Natural killer cell (primary cell): ENCODE results near the gene PPP1R1B. TPM values are rescaled to one million over a fixed set of nuclear protein-coding genes. Genes with fewer than 3 reads are reported as not detected.

Experiments
- ATAC-seq, 3 donors: fragments of 150-1000 bp in 2 of 3; fragments of 200-7000 bp in 1 of 3; cut with Tn5 transposase; 1 replicate in 1 of 3; 2 replicates in 2 of 3; pipeline ENCODE4 v1.10.0; 2021; ENCODE audit warnings: mild to moderate bottlenecking in 2 of 3, moderate library complexity in 2 of 3
- DNase-seq, 2 donors: peaks; one replicate each; pipeline versions ENCODE4 v3.0.0 to v3.0.0-alpha.2; 2013 to 2021; ENCODE audit warnings: mixed read lengths in 1 of 2
- H3K27ac ChIP-seq: one replicate; pipeline ENCODE4 v1.5.1; 2013; ENCODE audit warnings: mild to moderate bottlenecking, low read length
- H3K27me3 ChIP-seq: one replicate; pipeline ENCODE4 v1.6.1; 2013; ENCODE audit warnings: low read length; ENCODE audit not compliant: control insufficient read depth, insufficient read depth
- H3K36me3 ChIP-seq: one replicate; pipeline ENCODE4 v1.6.1; 2013; ENCODE audit warnings: low read length; ENCODE audit not compliant: control insufficient read depth, insufficient read depth
- H3K4me1 ChIP-seq: one replicate; pipeline ENCODE4 v1.6.1; 2013; ENCODE audit warnings: low read length; ENCODE audit not compliant: control insufficient read depth, insufficient read depth
- H3K4me3 ChIP-seq: one replicate; pipeline ENCODE4 v1.5.1; 2013; ENCODE audit warnings: low read length
- H3K9me3 ChIP-seq: one replicate; pipeline ENCODE4 v1.6.1; 2013; ENCODE audit warnings: low read length; ENCODE audit not compliant: control insufficient read depth, insufficient read depth
- H3K27ac Mint-ChIP-seq, 2 donors: one replicate each; pipeline ENCODE4 v1.8.0; 2022; ENCODE audit warnings: mild to moderate bottlenecking in 2 of 2, mixed read lengths in 2 of 2, moderate library complexity in 1 of 2
- H3K27me3 Mint-ChIP-seq, 2 donors: one replicate each; pipeline ENCODE4 v1.8.0; 2022; ENCODE audit warnings: low read depth in 2 of 2, mixed read lengths in 2 of 2
- H3K36me3 Mint-ChIP-seq: one replicate; pipeline ENCODE4 v1.8.0; 2022; ENCODE audit warnings: mixed read lengths
- H3K4me1 Mint-ChIP-seq, 2 donors: one replicate each; pipeline ENCODE4 v1.8.0; 2022; ENCODE audit warnings: mixed read lengths in 2 of 2
- H3K4me3 Mint-ChIP-seq: one replicate; pipeline ENCODE4 v1.8.0; 2022; ENCODE audit warnings: mild to moderate bottlenecking, moderate library complexity, mixed read lengths
- H3K9me3 Mint-ChIP-seq, 2 donors: one replicate each; pipeline ENCODE4 v1.8.0; 2022; ENCODE audit warnings: mixed read lengths in 2 of 2
- WGBS: methylation state at CpG from one replicate; pipeline ENCODE4 v1.1.7; 2013; ENCODE audit warnings: missing lambda C conversion rate; ENCODE audit not compliant: insufficient coverage; 5-methylcytosine and 5-hydroxymethylcytosine counted together
- intact Hi-C: fragments of 100-400 bp; cut with micrococcal nuclease; formaldehyde crosslinking; loops from one replicate; pipeline ENCODE4 v1.14.2; 2022
- total RNA-seq, 4 donors: library from RNA; stranded (reverse); fragments of 120-200 nt in 1 of 4; gene quantifications; one replicate each; pipeline versions ENCODE4 v1.2.3 to v1.2.4, GENCODE V29; 2013 to 2022
- TF ChIP-seq, protein P1 (sequence below): fragments of 200-600 bp; IDR thresholded peaks from one replicate; pipeline ENCODE4 v1.8.0; 2022; ENCODE audit warnings: antibody characterized with exemption

The PPP1R1B gene
- total RNA-seq, 3 donors from 2014 or later (not counting 1 experiment from before 2014, with no cell fraction given): not detected

DNA sequence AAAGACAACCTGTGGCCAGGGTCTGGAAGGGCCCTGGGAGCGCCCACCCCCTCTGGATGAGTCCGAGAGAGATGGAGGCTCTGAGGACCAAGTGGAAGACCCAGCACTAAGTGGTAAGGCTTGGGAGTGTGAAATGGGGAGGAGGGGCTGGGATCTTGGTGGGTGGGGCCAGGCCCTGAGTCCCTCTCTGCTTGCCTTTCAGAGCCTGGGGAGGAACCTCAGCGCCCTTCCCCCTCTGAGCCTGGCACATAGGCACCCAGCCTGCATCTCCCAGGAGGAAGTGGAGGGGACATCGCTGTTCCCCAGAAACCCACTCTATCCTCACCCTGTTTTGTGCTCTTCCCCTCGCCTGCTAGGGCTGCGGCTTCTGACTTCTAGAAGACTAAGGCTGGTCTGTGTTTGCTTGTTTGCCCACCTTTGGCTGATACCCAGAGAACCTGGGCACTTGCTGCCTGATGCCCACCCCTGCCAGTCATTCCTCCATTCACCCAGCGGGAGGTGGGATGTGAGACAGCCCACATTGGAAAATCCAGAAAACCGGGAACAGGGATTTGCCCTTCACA, 8.9 kb downstream of the PPP1R1B start:
- H3K4me1 ChIP-seq: peaks cover 46% of the 10 kb centered on the region

DNA sequence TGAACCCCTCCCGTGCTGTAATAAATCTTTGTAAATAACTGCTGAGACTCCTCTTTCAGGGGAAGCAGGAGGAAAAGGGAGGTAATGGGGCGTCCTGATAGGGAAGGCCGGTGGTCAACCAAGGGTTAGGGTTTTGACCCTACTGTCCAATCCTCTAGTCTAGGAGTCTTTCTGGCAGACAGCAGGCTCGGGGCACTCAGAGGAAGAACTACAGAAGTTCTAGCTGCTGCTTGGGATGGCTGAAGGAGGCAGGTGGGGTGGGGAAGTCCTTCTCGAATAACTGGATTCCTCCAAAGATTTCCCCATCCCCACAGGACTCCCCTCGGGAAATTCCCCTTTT, 9.8 kb downstream of the PPP1R1B start:
- Mint-ChIP-seq H3K4me1 (peaks cover 42 to 55% of the 10 kb centered on the region in 2 donors), H3K9me3 (no peaks in the 10 kb centered on the region), H3K27me3 (peaks cover 0 to 4% of the 10 kb centered on the region in 2 donors), H3K27ac (peak overlapping the region; percentile 86 to 92), H3K36me3 (no peaks in the 10 kb centered on the region), H3K4me3 (peak overlapping the region; percentile 95)
- peak overlapping the region; percentile 97 for H3K27ac ChIP-seq
- DNase-seq (no peak), ATAC-seq (no peak)
- peaks cover 54% of the 10 kb centered on the region for H3K4me1 ChIP-seq
- H3K9me3 ChIP-seq: no peaks in the 10 kb centered on the region
- TF ChIP-seq, protein P1, sequence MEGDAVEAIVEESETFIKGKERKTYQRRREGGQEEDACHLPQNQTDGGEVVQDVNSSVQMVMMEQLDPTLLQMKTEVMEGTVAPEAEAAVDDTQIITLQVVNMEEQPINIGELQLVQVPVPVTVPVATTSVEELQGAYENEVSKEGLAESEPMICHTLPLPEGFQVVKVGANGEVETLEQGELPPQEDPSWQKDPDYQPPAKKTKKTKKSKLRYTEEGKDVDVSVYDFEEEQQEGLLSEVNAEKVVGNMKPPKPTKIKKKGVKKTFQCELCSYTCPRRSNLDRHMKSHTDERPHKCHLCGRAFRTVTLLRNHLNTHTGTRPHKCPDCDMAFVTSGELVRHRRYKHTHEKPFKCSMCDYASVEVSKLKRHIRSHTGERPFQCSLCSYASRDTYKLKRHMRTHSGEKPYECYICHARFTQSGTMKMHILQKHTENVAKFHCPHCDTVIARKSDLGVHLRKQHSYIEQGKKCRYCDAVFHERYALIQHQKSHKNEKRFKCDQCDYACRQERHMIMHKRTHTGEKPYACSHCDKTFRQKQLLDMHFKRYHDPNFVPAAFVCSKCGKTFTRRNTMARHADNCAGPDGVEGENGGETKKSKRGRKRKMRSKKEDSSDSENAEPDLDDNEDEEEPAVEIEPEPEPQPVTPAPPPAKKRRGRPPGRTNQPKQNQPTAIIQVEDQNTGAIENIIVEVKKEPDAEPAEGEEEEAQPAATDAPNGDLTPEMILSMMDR: no peak
- H3K36me3 ChIP-seq: no peaks in the 10 kb centered on the region
- intact Hi-C loops: loop anchor here (2.0 to 5.0 kb wide), 3 partner anchors 14 to 116 kb away; no protein-coding TSS in a partner anchor
- peak overlapping the region; percentile 86 for H3K4me3 ChIP-seq
- WGBS: 26% methylated on average over 5 of the region's 6 CpGs
- H3K27me3 ChIP-seq: no peaks in the 10 kb centered on the region

More for the DNA sequence above, 8.9 kb downstream of the PPP1R1B start:
- no peaks in the 10 kb centered on the region for H3K9me3 Mint-ChIP-seq
- H3K27ac Mint-ChIP-seq: peak overlapping the region; percentile 86 to 92
- Histone ChIP-seq H3K9me3 (no peaks in the 10 kb centered on the region), H3K27ac (no peak overlapping the region), H3K27me3 (no peaks in the 10 kb centered on the region), H3K4me3 (no peak overlapping the region), H3K36me3 (no peaks in the 10 kb centered on the region)
- WGBS: 91% methylated on average over 8 of the region's 8 CpGs
- H3K36me3 Mint-ChIP-seq: no peaks in the 10 kb centered on the region
- TF ChIP-seq, protein P1: no peak
- peaks cover 34 to 47% of the 10 kb centered on the region in 2 donors for H3K4me1 Mint-ChIP-seq
- intact Hi-C loops: loop anchor here (2.0 to 5.0 kb wide), 3 partner anchors 13 to 117 kb away; no protein-coding TSS in a partner anchor
- peaks cover 0 to 10% of the 10 kb centered on the region in 2 donors for H3K27me3 Mint-ChIP-seq
- H3K4me3 Mint-ChIP-seq: no peak overlapping the region
- DNase-seq (no peak), ATAC-seq (no peak)

DNA sequence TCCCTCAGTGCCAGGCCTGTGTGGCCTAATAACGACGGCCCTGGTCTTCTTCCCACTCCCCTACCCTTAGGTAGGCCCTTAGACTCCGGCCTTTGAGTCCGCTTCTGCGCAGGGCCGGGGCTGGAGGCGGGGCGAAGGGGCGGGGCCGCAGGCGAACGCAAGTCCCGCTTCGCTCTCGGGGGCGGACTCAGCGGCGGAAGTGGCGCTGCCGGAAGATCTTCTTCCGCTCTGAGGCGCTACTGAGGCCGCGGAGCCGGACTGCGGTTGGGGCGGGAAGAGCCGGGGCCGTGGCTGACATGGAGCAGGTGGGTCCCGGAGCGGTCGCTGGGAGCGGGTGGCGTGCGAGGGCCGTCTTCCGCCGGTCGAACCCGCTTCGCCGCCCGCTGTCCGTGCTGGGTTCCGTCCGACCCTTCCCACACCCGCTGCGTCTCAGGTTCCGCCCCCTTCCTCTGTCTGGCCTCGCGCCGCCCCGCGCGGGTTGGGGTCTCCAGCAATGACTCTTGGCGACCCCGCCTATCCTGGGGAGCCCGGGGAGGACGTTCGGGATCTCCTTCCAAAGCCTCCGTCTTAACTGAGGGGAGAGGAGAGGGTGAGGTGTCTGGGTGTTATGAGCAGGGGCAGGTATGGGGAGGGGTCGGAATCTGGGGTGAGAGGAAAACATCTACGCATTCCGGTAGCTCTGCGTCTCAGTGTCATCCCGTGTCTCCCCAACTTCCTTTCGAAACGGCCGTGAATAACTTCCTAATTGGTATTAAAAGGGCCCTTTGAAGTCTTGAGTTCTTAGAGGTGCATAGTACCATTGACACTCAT, 10.4 kb downstream of the PPP1R1B start, which contains the start of gene STARD3:
STARD3 (plus strand) TSS at position 218 of the 810 bp plus-strand sequence. CDS start 16,388 bp downstream, outside the sequence.
- WGBS: under 1% methylated on average over 69 of the region's 69 CpGs
- Histone ChIP-seq H3K27me3 (no peaks in the 10 kb centered on the region), H3K27ac (peak within 1 kb of the TSS; percentile 97), H3K9me3 (no peaks in the 10 kb centered on the region), H3K4me1 (peaks cover 60% of the 10 kb centered on the region), H3K36me3 (no peaks in the 10 kb centered on the region), H3K4me3 (peak within 1 kb of the TSS; percentile 86)
- Mint-ChIP-seq H3K4me1 (peaks cover 48 to 61% of the 10 kb centered on the region in 2 donors), H3K27ac (peak within 1 kb of the TSS; percentile 86 to 92), H3K4me3 (peak within 1 kb of the TSS; percentile 95), H3K9me3 (no peaks in the 10 kb centered on the region), H3K27me3 (no peaks in the 10 kb centered on the region), H3K36me3 (no peaks in the 10 kb centered on the region)
- ATAC-seq (peak; percentile 91 to 95 (median 92)), DNase-seq (peak; percentile 87 to 95)
- TF ChIP-seq, protein P1: no peak
- intact Hi-C loops: loop anchor here (2.0 to 5.0 kb wide), 3 partner anchors 14 to 115 kb away; no protein-coding TSS in a partner anchor
